GM23338 (cell line): ENCODE measurements around the gene METTL18. TPM values are rescaled to one million over a fixed set of nuclear protein-coding genes. Genes with fewer than 3 reads are reported as not detected.

Experiments
- ATAC-seq: fragments of 200-7000 bp; cut with Tn5 transposase; 3 replicates; pipeline ENCODE4 v1.9.1; 2020
- DNase-seq: peaks from one replicate; pipeline ENCODE4 v3.0.0-alpha.2; 2015; ENCODE audit warnings: low spot score
- H2AFZ ChIP-seq: fragments of 200-600 bp; sonication (generic); 2 replicates; pipeline ENCODE4 v1.8.0; 2016; ENCODE audit warnings: antibody characterized with exemption, mild to moderate bottlenecking, moderate library complexity
- H3F3A ChIP-seq: fragments of 200-600 bp; sonication (generic); replicated peaks from 2 replicates; pipeline ENCODE4 v1.8.0; 2017; ENCODE audit warnings: antibody characterized with exemption, mixed run types, low read depth
- H3K27ac ChIP-seq: fragments of 200-600 bp; sonication (generic); 2 replicates; pipeline ENCODE4 v1.6.1; 2016; ENCODE audit warnings: low read depth
- H3K27me3 ChIP-seq: fragments of 200-600 bp; sonication (generic); 2 replicates; pipeline ENCODE4 v1.8.0; 2016; ENCODE audit warnings: mild to moderate bottlenecking, mixed run types, moderate library complexity; ENCODE audit not compliant: insufficient read depth
- H3K36me3 ChIP-seq: fragments of 200-600 bp; sonication (generic); 2 replicates; pipeline ENCODE4 v1.8.0; 2016; ENCODE audit warnings: mild to moderate bottlenecking; ENCODE audit not compliant: insufficient read depth
- H3K4me1 ChIP-seq: fragments of 200-600 bp; sonication (generic); 2 replicates; pipeline ENCODE4 v1.8.0; 2016; ENCODE audit warnings: mild to moderate bottlenecking, moderate library complexity; ENCODE audit not compliant: insufficient read depth
- H3K4me2 ChIP-seq: fragments of 200-600 bp; sonication (generic); 2 replicates; pipeline ENCODE4 v1.7.1; 2017; ENCODE audit warnings: mixed run types
- H3K4me3 ChIP-seq: fragments of 200-600 bp; sonication (generic); 2 replicates; pipeline ENCODE4 v1.6.1; 2016; ENCODE audit warnings: mixed run types
- H3K79me2 ChIP-seq: fragments of 200-600 bp; sonication (generic); replicated peaks from 2 replicates; pipeline ENCODE4 v1.8.0; 2017; ENCODE audit warnings: mild to moderate bottlenecking; ENCODE audit not compliant: insufficient read depth
- H3K9me2 ChIP-seq: fragments of 200-600 bp; sonication (generic); 2 replicates; pipeline ENCODE4 v1.8.0; 2017; ENCODE audit not compliant: insufficient read depth
- H4K20me1 ChIP-seq: fragments of 200-600 bp; sonication (generic); replicated peaks from 2 replicates; pipeline ENCODE4 v1.8.0; 2017; ENCODE audit warnings: mild to moderate bottlenecking; ENCODE audit not compliant: insufficient read depth
- H3K27ac Mint-ChIP-seq: 2 replicates; pipeline ENCODE4 v1.8.0; 2020; ENCODE audit warnings: inconsistent platforms, mild to moderate bottlenecking, moderate library complexity, mixed read lengths
- H3K27me3 Mint-ChIP-seq: 3 replicates; pipeline ENCODE4 v1.8.0; 2022; ENCODE audit warnings: low read depth, mild to moderate bottlenecking, moderate library complexity, mixed read lengths, inconsistent platforms; ENCODE audit not compliant: insufficient read depth, poor library complexity
- H3K36me3 Mint-ChIP-seq: 3 replicates; pipeline ENCODE4 v1.8.0; 2021; ENCODE audit warnings: low read depth, mild to moderate bottlenecking, inconsistent platforms, moderate library complexity, mixed read lengths
- H3K4me1 Mint-ChIP-seq: 3 replicates; pipeline ENCODE4 v1.8.0; 2020; ENCODE audit warnings: mild to moderate bottlenecking, inconsistent platforms, mixed read lengths
- H3K4me3 Mint-ChIP-seq: 3 replicates; pipeline ENCODE4 v1.8.0; 2021; ENCODE audit warnings: moderate library complexity, mild to moderate bottlenecking, inconsistent platforms, mixed read lengths
- H3K9me3 Mint-ChIP-seq: 3 replicates; pipeline ENCODE4 v1.8.0; 2020; ENCODE audit warnings: moderate library complexity, mild to moderate bottlenecking, inconsistent platforms, mixed read lengths
- CREB1 ChIP-seq: fragments of 250-450 bp; sonication (Bioruptor Pico); IDR thresholded peaks from 2 replicates; pipeline ENCODE4 v1.5.0; 2020; ENCODE audit warnings: low read depth, mild to moderate bottlenecking, moderate library complexity
- CTCF ChIP-seq, 2 experiments: fragments of 200-600 bp in 1 of 2; sonication (generic) in 1 of 2; conservative IDR thresholded peaks; 2 replicates each; pipeline versions ENCODE4 v1.5.1 to v1.6.1; 2016 to 2017; ENCODE audit warnings: antibody characterized with exemption in 2 of 2, low read depth in 2 of 2, mild to moderate bottlenecking in 2 of 2, moderate library complexity in 1 of 2
- ETS1 ChIP-seq: IDR thresholded peaks from 2 replicates; pipeline ENCODE4 v1.6.1; 2016; ENCODE audit warnings: antibody characterized with exemption
- EZH2 ChIP-seq: fragments of 200-600 bp; sonication (generic); IDR thresholded peaks from one replicate; pipeline ENCODE4 v1.8.0; 2017; ENCODE audit warnings: antibody characterized with exemption, mild to moderate bottlenecking, low read depth; ENCODE audit not compliant: unreplicated experiment
- EZH2phosphoT487 ChIP-seq: fragments of 200-600 bp; sonication (generic); IDR thresholded peaks from one replicate; pipeline ENCODE4 v1.8.1; 2018; ENCODE audit warnings: antibody characterized with exemption; ENCODE audit not compliant: unreplicated experiment
- JUNB ChIP-seq: IDR thresholded peaks from one replicate; pipeline ENCODE4 v1.6.1; 2016; ENCODE audit warnings: antibody characterized with exemption; ENCODE audit not compliant: unreplicated experiment
- NANOG ChIP-seq: IDR thresholded peaks from 2 replicates; pipeline ENCODE4 v1.6.1; 2016; ENCODE audit warnings: antibody characterized with exemption, borderline replicate concordance
- POLR2AphosphoS5 ChIP-seq: IDR thresholded peaks from 2 replicates; pipeline ENCODE4 v1.6.1; 2016; ENCODE audit warnings: antibody characterized with exemption, low read depth
- REST ChIP-seq: IDR thresholded peaks from one replicate; pipeline ENCODE4 v1.6.1; 2018; ENCODE audit warnings: antibody characterized with exemption; ENCODE audit not compliant: unreplicated experiment
- STAT1 ChIP-seq: IDR thresholded peaks from one replicate; pipeline ENCODE4 v1.6.1; 2016; ENCODE audit warnings: antibody characterized with exemption; ENCODE audit not compliant: unreplicated experiment
- ZNF114 ChIP-seq: fragments of 250-450 bp; sonication (Bioruptor Pico); IDR thresholded peaks from 2 replicates; pipeline ENCODE4 v1.5.0; 2020; ENCODE audit warnings: mild to moderate bottlenecking, moderate library complexity
- ZNF331 ChIP-seq: fragments of 250-450 bp; sonication (Bioruptor Pico); IDR thresholded peaks from 2 replicates; pipeline ENCODE4 v1.5.0; 2020; ENCODE audit warnings: low read depth, mild to moderate bottlenecking, moderate library complexity
- ZNF462 ChIP-seq: fragments of 250-450 bp; sonication (Bioruptor Pico); IDR thresholded peaks from 2 replicates; pipeline ENCODE4 v1.5.0; 2020; ENCODE audit warnings: mild to moderate bottlenecking, moderate library complexity
- polyA plus RNA-seq: library from polyadenylated mRNA; unstranded; fragments of >200 nt; fragmentation: Nextera tagmentation; extraction: Ambion mirVana; gene quantifications from 2 replicates; pipeline ENCODE4 v1.2.1, GENCODE V29; 2016
- total RNA-seq: library from RNA; depleted of rRNA; stranded (reverse); fragments of >200 nt; shearing (Covaris generic); gene quantifications from 2 replicates; pipeline ENCODE4 v1.2.3, GENCODE V29; 2014

METTL18 gene
- total and polyA plus RNA-seq, 2 experiments from 2014 or later = 9.9 to 13.6 TPM

- H3K36me3 ChIP-seq = no peaks in the 10 kb centered on the region
- no peak overlapping the region for H3K27ac ChIP-seq
- H3F3A ChIP-seq = no peaks in the 10 kb centered on the region
- H3K36me3 Mint-ChIP-seq = peaks cover 23% of the 10 kb centered on the region; the same call in 2 of the 3 replicates
- no peaks in the 10 kb centered on the region for H4K20me1 ChIP-seq
- H3K27ac Mint-ChIP-seq = no peak overlapping the region
- peaks cover 4% of the 10 kb centered on the region for H3K27me3 Mint-ChIP-seq
- H3K79me2 ChIP-seq = no peaks in the 10 kb centered on the region
- TF ChIP-seq REST (no peak), ZNF114 (CRISPR knock-in tag) (no peak), EZH2phosphoT487 (no peak), ZNF462 (CRISPR knock-in tag) (no peak), ETS1 (no peak), ZNF331 (CRISPR knock-in tag) (no peak), NANOG (no peak), POLR2AphosphoS5 (no peak), JUNB (no peak), CTCF (conservative IDR thresholded peaks at IDR 0.05; ENCODE audit: low read depth in 2 of 2) (no peak), STAT1 (no peak), CREB1 (CRISPR knock-in tag) (no peak), EZH2 (no peak)
- H2AFZ ChIP-seq = no peak overlapping the region
- 0 out of 2 replicates have a peak, but pooled peaks cover 5% of the 10 kb centered on the region for H3K9me2 ChIP-seq
- no peaks in the 10 kb centered on the region for H3K27me3 ChIP-seq
- H3K4me3 Mint-ChIP-seq = no peak overlapping the region
- H3K4me3 ChIP-seq = no peak overlapping the region
- no peak overlapping the region for H3K4me2 ChIP-seq
- DNase-seq (no peak), ATAC-seq (no peak)
- H3K4me1 ChIP-seq = peaks cover 16% of the 10 kb centered on the region; the same call in 1 of the 2 replicates
- peaks cover 8% of the 10 kb centered on the region for H3K9me3 Mint-ChIP-seq
- H3K4me1 Mint-ChIP-seq = peaks cover 18% of the 10 kb centered on the region
These were observed 6.3 kb downstream of the METTL18 start for GRCh38 chr1:169788402-169788801.
